NCI-H1694 treated with DMSO at 0.1 percent for 48 hours (cell line): ENCODE measurements around the gene GCDH.
A peak's percentile ranks its signal among the peaks of the same experiment; 100 is the strongest.

Source experiments
- DNase-seq: peaks from one replicate; lab custom pipeline; 2025; lab: John Stamatoyannopoulos, UW

GCDH gene

GRCh38 chr19:12940897-12941296, 49.9 kb downstream of the GCDH start:
- DNase-seq, result no peak

GRCh38 chr19:12943437-12944044, 52.6 kb downstream of the GCDH start:
- no peak for DNase-seq

GRCh38 chr19:12944104-12944674, 53.2 kb downstream of the GCDH start:
- DNase-seq, result no peak

GRCh38 chr19:12945479-12946091, 54.6 kb downstream of the GCDH start, which contains the start of gene RAD23A:
Gene RAD23A, plus strand, starts transcription at chr19:12945862. Its CDS starts 87 bp downstream, at chr19:12945949.
- DNase-seq, result peak; percentile 91

- DNase-seq, result no peak
Observed at GRCh38 chr19:12946092-12946721, 55.2 kb downstream of the GCDH start.

GRCh38 chr19:12946731-12947496, 56.0 kb downstream of the GCDH start:
- no peak for DNase-seq

GRCh38 chr19:12947702-12948611, 57.0 kb downstream of the GCDH start:
- DNase-seq, result no peak

- no peak for DNase-seq
Observed at GRCh38 chr19:12948612-12949362, 57.8 kb downstream of the GCDH start.
